CD4-positive, alpha-beta T cell treated with Interleukin-2 at 100 ng/mL for 4 hours (primary cell): ENCODE measurements around the gene RABGGTB.
"Not testable (repeated sequence)": the region's sequence is repeated elsewhere in the genome, so short reads cannot be mapped to it uniquely, and the experiment has no call there.

ENCODE experiments used
- DNase-seq: peaks from one replicate; pipeline ENCODE4 v3.0.0-alpha.2; 2020; ENCODE audit warnings: low spot score

RABGGTB gene

GRCh38 chr1:75785983-75786853 is at the start of gene RABGGTB:
Gene RABGGTB (plus strand): TSS chr1:75786256. CDS start chr1:75786272, 16 bp downstream.
- DNase-seq, result peak; percentile 96

- no peak for DNase-seq
Measured at GRCh38 chr1:75742047-75742625, 43.9 kb upstream of the RABGGTB start.

- no peak for DNase-seq
Measured at GRCh38 chr1:75745276-75745675, 40.8 kb upstream of the RABGGTB start.

- not testable (repeated sequence) for DNase-seq
Measured at GRCh38 chr1:75757210-75757609, 28.8 kb upstream of the RABGGTB start.

GRCh38 chr1:75758543-75758942 is 27.5 kb upstream of the RABGGTB start:
- DNase-seq, result not testable (repeated sequence)

- DNase-seq, result no peak
Measured at GRCh38 chr1:75764057-75764655, 21.9 kb upstream of the RABGGTB start.

GRCh38 chr1:75765697-75766355 is 20.2 kb upstream of the RABGGTB start:
- DNase-seq, result no peak

GRCh38 chr1:75768016-75768415 is 18.0 kb upstream of the RABGGTB start:
- no peak for DNase-seq

- DNase-seq, result no peak
Measured at GRCh38 chr1:75770761-75771160, 15.3 kb upstream of the RABGGTB start.

GRCh38 chr1:75771978-75772377 is 14.1 kb upstream of the RABGGTB start:
- DNase-seq, result no peak

GRCh38 chr1:75777812-75778211 is 8.2 kb upstream of the RABGGTB start:
- not testable (repeated sequence) for DNase-seq

GRCh38 chr1:75778694-75779093 is 7.4 kb upstream of the RABGGTB start:
- not testable (repeated sequence) for DNase-seq

- DNase-seq, result not testable (repeated sequence)
Measured at GRCh38 chr1:75780183-75780582, 5.9 kb upstream of the RABGGTB start.

GRCh38 chr1:75783920-75784319 is 2.1 kb upstream of the RABGGTB start:
- DNase-seq, result not testable (repeated sequence)

- DNase-seq, result no peak
Measured at GRCh38 chr1:75785320-75785982, 605 bp upstream of the RABGGTB start.

- no peak for DNase-seq
Measured at GRCh38 chr1:75786901-75787493, 941 bp downstream of the RABGGTB start.

- no peak for DNase-seq
Measured at GRCh38 chr1:75787524-75787923, 1.5 kb downstream of the RABGGTB start.

- no peak for DNase-seq
Measured at GRCh38 chr1:75789988-75790387, 3.9 kb downstream of the RABGGTB start.

GRCh38 chr1:75791022-75791421 is 5.0 kb downstream of the RABGGTB start:
- peak; percentile 36 for DNase-seq

GRCh38 chr1:75792091-75792490 is 6.0 kb downstream of the RABGGTB start:
- DNase-seq, result no peak

- DNase-seq, result no peak
Measured at GRCh38 chr1:75794382-75794781, 8.3 kb downstream of the RABGGTB start.
